Ovary (tissue), 3 donors: ENCODE data around the gene ITIH4.

Experiments used
- POLR2A ChIP-seq: fragments of 450-650 bp; IDR thresholded peaks from one replicate; pipeline ENCODE4 v1.6.1; 2017; ENCODE audit warnings: antibody characterized with exemption, mild to moderate bottlenecking, moderate library complexity
- TF ChIP-seq, protein P1 (sequence below), 3 donors: fragments of 450-650 bp in 2 of 3; fragments of 200-600 bp in 1 of 3; IDR thresholded peaks; one replicate each; pipeline versions ENCODE4 v1.5.1 to v1.8.0; 2016 to 2022; ENCODE audit warnings: antibody characterized with exemption in 3 of 3, mild to moderate bottlenecking in 1 of 3
- donor health status: DM: no; HTN: no; CAD: no.

DNA sequence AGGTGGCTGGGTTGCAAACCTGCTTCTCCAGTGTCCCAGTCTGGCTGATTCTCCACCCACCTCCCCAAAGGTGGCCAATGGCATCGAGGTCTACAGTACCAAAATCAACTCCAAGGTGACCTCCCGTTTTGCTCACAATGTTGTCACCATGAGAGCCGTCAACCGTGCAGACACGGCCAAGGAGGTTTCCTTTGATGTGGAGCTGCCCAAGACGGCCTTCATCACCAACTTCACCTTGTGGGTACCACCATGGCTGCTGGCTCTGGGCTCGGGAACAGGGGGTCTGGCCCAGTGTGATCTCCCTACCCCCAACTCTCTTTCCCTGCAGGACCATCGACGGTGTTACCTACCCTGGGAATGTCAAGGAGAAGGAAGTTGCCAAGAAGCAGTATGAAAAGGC lies 34.1 kb downstream of the ITIH4 start:
- TF ChIP-seq, protein P1, sequence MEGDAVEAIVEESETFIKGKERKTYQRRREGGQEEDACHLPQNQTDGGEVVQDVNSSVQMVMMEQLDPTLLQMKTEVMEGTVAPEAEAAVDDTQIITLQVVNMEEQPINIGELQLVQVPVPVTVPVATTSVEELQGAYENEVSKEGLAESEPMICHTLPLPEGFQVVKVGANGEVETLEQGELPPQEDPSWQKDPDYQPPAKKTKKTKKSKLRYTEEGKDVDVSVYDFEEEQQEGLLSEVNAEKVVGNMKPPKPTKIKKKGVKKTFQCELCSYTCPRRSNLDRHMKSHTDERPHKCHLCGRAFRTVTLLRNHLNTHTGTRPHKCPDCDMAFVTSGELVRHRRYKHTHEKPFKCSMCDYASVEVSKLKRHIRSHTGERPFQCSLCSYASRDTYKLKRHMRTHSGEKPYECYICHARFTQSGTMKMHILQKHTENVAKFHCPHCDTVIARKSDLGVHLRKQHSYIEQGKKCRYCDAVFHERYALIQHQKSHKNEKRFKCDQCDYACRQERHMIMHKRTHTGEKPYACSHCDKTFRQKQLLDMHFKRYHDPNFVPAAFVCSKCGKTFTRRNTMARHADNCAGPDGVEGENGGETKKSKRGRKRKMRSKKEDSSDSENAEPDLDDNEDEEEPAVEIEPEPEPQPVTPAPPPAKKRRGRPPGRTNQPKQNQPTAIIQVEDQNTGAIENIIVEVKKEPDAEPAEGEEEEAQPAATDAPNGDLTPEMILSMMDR (IDR thresholded peaks at IDR 0.05) = no peak
- no peak for TF ChIP-seq POLR2A
